HepG2 (cell line): Measurements from ENCODE around the gene DDC. TPM values are rescaled to one million over a fixed set of nuclear protein-coding genes. Genes with fewer than 3 reads are reported as not detected.

ENCODE experiments used
- GLI4 ChIP-seq: sonication (generic); formaldehyde crosslinking; IDR thresholded peaks from 2 replicates; pipeline ENCODE4 v1.5.1; 2020; ENCODE audit warnings: missing genetic modification reagents, mild to moderate bottlenecking, moderate library complexity, borderline replicate concordance
- MTA1 ChIP-seq: sonication (generic); formaldehyde crosslinking; IDR thresholded peaks from 2 replicates; pipeline ENCODE4 v1.4.0; 2020; ENCODE audit warnings: missing genetic modification reagents, mild to moderate bottlenecking, borderline replicate concordance
- NR2F1 ChIP-seq, 2 experiments: fragments of 450-650 bp in 1 of 2; formaldehyde crosslinking in 1 of 2; IDR thresholded peaks; 2 replicates each; pipeline versions ENCODE4 v1.5.0 to v1.6.1; 2016 to 2020; ENCODE audit warnings: mild to moderate bottlenecking in 1 of 2, missing compliant biosample characterization in 1 of 2, missing genetic modification reagents in 1 of 2, moderate library complexity in 1 of 2
- RCOR2 ChIP-seq: IDR thresholded peaks from 2 replicates; pipeline ENCODE4 v1.6.1; 2016; ENCODE audit warnings: missing biosample characterization, missing genetic modification reagents
- RFX5 ChIP-seq: IDR thresholded peaks from 2 replicates; pipeline ENCODE4 v1.6.1; 2011; ENCODE audit warnings: low read depth, low read length, improper control_type of control experiment
- SIN3A ChIP-seq: IDR thresholded peaks from 2 replicates; pipeline ENCODE4 v1.6.1; 2011; ENCODE audit warnings: low read depth, mild to moderate bottlenecking, control low read depth, low read length, borderline replicate concordance
- SOX6 ChIP-seq, 2 experiments: fragments of 450-650 bp in 1 of 2; sonication (generic) in 1 of 2; formaldehyde crosslinking in 1 of 2; IDR thresholded peaks; 2 replicates each; pipeline versions ENCODE4 v1.4.0 to v1.6.1; 2017 to 2020; ENCODE audit warnings: antibody characterized with exemption in 1 of 2, mild to moderate bottlenecking in 1 of 2, missing genetic modification reagents in 1 of 2
- SP4 ChIP-seq: sonication (generic); formaldehyde crosslinking; IDR thresholded peaks from 2 replicates; pipeline ENCODE4 v1.8.1; 2023; ENCODE audit warnings: mild to moderate bottlenecking, missing genetic modification reagents
- TBX3 ChIP-seq: fragments of 450-650 bp; IDR thresholded peaks from 2 replicates; pipeline ENCODE4 v1.6.1; 2017; ENCODE audit warnings: antibody characterized with exemption, mild to moderate bottlenecking, inconsistent platforms, borderline replicate concordance
- ZMYM4 ChIP-seq: sonication (generic); formaldehyde crosslinking; IDR thresholded peaks from 2 replicates; pipeline ENCODE4 v1.8.1; 2023; ENCODE audit warnings: mild to moderate bottlenecking, missing genetic modification reagents
- ZNF20 ChIP-seq: sonication (generic); formaldehyde crosslinking; IDR thresholded peaks from 2 replicates; pipeline ENCODE4 v1.4.0; 2020; ENCODE audit warnings: mild to moderate bottlenecking, moderate library complexity, missing genetic modification reagents
- ZNF556 ChIP-seq: sonication (generic); formaldehyde crosslinking; IDR thresholded peaks from 2 replicates; pipeline ENCODE4 v1.4.0; 2020; ENCODE audit warnings: mild to moderate bottlenecking, missing genetic modification reagents, borderline replicate concordance
- ZNF570 ChIP-seq: sonication (generic); formaldehyde crosslinking; IDR thresholded peaks from 2 replicates; pipeline ENCODE4 v1.4.0; 2020; ENCODE audit warnings: mild to moderate bottlenecking, missing genetic modification reagents, borderline replicate concordance
- ZNF703 ChIP-seq: sonication (generic); formaldehyde crosslinking; IDR thresholded peaks from 2 replicates; pipeline ENCODE4 v1.5.1; 2020; ENCODE audit warnings: missing genetic modification reagents, mild to moderate bottlenecking, moderate library complexity, borderline replicate concordance
- ZSCAN29 ChIP-seq: sonication (generic); formaldehyde crosslinking; conservative IDR thresholded peaks from 2 replicates; pipeline ENCODE4 v1.4.0; 2020; ENCODE audit warnings: mild to moderate bottlenecking, missing genetic modification reagents
- polyA plus RNA-seq, 8 experiments: library from polyadenylated mRNA; depleted of rRNA in 3 of 8; stranded (reverse) in 7 of 8; unstranded in 1 of 8; fragments of >200 nt; fragmentation: Illumina TruSeq in 4 of 8; extraction: Trizol in 4 of 8; gene quantifications; 2 replicates each; pipeline versions ENCODE4 v1.2.1 to v1.2.3, GENCODE V29; 2011 to 2016; ENCODE audit warnings: low read depth in 4 of 8, missing spikeins in 1 of 8, mixed read lengths in 1 of 8; ENCODE audit not compliant: insufficient read depth in 1 of 8
- total RNA-seq, 5 experiments: library from RNA; depleted of rRNA; stranded (reverse); fragments of >200 nt; fragmentation: Illumina TruSeq; extraction: Trizol; gene quantifications; 2 replicates each; pipeline ENCODE4 v1.2.3, GENCODE V29; 2016; ENCODE audit warnings: low read depth in 1 of 5
- TF ChIP-seq, protein P1 (sequence below), 2 experiments: sonication (generic) in 1 of 2; formaldehyde crosslinking in 1 of 2; IDR thresholded peaks; 2 replicates each; pipeline versions ENCODE4 v1.4.0 to v1.6.1; 2016 to 2020; ENCODE audit warnings: borderline replicate concordance in 1 of 2, low read depth in 1 of 2, mild to moderate bottlenecking in 1 of 2, missing genetic modification reagents in 1 of 2
- TF ChIP-seq, protein P2 (sequence below): sonication (generic); formaldehyde crosslinking; conservative IDR thresholded peaks from 2 replicates; pipeline ENCODE4 v1.8.0; 2022; ENCODE audit warnings: low read depth, missing genetic modification reagents
- TF ChIP-seq, protein P3 (sequence below): sonication (generic); formaldehyde crosslinking; IDR thresholded peaks from 2 replicates; pipeline ENCODE4 v1.4.0; 2020; ENCODE audit warnings: missing genetic modification reagents, borderline replicate concordance
- TF ChIP-seq, protein P4 (sequence below): sonication (generic); formaldehyde crosslinking; IDR thresholded peaks from 2 replicates; pipeline ENCODE4 v1.5.0; 2020; ENCODE audit warnings: missing genetic modification reagents

DDC gene
- total and polyA plus RNA-seq, 2 of the 13 experiments (the other 11 are each of a cell fraction or from before 2014, with no cell fraction given), result 11.7 to 93.3 TPM

DNA sequence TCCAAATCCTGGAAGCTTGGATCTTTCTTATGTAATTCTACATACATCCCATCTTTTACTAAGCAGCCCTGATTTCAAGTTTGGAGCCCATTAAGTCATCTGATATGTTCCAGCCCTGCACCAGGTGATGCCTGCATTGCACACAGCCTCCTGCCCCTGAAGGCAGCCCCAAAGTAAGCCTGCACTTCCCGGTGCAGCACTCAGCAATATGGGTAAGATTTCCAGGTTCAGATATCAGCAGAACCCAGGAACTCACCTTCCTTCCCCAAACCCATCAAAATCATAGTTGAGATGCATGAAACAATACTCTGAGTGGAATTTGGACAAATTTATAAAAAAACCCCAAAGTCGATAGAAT is 333 bp upstream of the DDC start (continued):
- TF ChIP-seq RFX5 (no peak), ZMYM4 (CRISPR knock-in tag) (no peak), SIN3A (no peak), GLI4 (CRISPR knock-in tag) (no peak), ZNF20 (CRISPR knock-in tag) (no peak), SOX6 (IDR thresholded peaks at IDR 0.05) (no peak), SOX6 (CRISPR knock-in tag; IDR thresholded peaks at IDR 0.05) (no peak), ZNF556 (CRISPR knock-in tag) (peak; percentile 6; the same call in 1 of the 2 replicates), MTA1 (CRISPR knock-in tag) (no peak), RCOR2 (CRISPR knock-in tag) (peak; percentile 9; the same call in 1 of the 2 replicates), ZNF703 (CRISPR knock-in tag) (no peak), NR2F1 (CRISPR knock-in tag; IDR thresholded peaks at IDR 0.05) (no peak; a peak in 1 of 4 replicates), ZNF570 (no peak), ZSCAN29 (CRISPR knock-in tag) (0 out of 2 replicates have a peak, but pooled peaks have one; percentile 9), TBX3 (no peak), SP4 (CRISPR knock-in tag) (0 out of 2 replicates have a peak, but pooled peaks have one; percentile 34)
- TF ChIP-seq, protein P1, sequence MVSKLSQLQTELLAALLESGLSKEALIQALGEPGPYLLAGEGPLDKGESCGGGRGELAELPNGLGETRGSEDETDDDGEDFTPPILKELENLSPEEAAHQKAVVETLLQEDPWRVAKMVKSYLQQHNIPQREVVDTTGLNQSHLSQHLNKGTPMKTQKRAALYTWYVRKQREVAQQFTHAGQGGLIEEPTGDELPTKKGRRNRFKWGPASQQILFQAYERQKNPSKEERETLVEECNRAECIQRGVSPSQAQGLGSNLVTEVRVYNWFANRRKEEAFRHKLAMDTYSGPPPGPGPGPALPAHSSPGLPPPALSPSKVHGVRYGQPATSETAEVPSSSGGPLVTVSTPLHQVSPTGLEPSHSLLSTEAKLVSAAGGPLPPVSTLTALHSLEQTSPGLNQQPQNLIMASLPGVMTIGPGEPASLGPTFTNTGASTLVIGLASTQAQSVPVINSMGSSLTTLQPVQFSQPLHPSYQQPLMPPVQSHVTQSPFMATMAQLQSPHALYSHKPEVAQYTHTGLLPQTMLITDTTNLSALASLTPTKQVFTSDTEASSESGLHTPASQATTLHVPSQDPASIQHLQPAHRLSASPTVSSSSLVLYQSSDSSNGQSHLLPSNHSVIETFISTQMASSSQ (IDR thresholded peaks at IDR 0.05; ENCODE audit: low read depth), result no peak
- TF ChIP-seq, protein P1 (CRISPR knock-in tag; IDR thresholded peaks at IDR 0.05; ENCODE audit: borderline replicate concordance), result peak; percentile 43; the same call in 1 of the 2 replicates
- TF ChIP-seq, protein P2, sequence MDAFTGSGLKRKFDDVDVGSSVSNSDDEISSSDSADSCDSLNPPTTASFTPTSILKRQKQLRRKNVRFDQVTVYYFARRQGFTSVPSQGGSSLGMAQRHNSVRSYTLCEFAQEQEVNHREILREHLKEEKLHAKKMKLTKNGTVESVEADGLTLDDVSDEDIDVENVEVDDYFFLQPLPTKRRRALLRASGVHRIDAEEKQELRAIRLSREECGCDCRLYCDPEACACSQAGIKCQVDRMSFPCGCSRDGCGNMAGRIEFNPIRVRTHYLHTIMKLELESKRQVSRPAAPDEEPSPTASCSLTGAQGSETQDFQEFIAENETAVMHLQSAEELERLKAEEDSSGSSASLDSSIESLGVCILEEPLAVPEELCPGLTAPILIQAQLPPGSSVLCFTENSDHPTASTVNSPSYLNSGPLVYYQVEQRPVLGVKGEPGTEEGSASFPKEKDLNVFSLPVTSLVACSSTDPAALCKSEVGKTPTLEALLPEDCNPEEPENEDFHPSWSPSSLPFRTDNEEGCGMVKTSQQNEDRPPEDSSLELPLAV (CRISPR knock-in tag), result no peak
- TF ChIP-seq, protein P3, sequence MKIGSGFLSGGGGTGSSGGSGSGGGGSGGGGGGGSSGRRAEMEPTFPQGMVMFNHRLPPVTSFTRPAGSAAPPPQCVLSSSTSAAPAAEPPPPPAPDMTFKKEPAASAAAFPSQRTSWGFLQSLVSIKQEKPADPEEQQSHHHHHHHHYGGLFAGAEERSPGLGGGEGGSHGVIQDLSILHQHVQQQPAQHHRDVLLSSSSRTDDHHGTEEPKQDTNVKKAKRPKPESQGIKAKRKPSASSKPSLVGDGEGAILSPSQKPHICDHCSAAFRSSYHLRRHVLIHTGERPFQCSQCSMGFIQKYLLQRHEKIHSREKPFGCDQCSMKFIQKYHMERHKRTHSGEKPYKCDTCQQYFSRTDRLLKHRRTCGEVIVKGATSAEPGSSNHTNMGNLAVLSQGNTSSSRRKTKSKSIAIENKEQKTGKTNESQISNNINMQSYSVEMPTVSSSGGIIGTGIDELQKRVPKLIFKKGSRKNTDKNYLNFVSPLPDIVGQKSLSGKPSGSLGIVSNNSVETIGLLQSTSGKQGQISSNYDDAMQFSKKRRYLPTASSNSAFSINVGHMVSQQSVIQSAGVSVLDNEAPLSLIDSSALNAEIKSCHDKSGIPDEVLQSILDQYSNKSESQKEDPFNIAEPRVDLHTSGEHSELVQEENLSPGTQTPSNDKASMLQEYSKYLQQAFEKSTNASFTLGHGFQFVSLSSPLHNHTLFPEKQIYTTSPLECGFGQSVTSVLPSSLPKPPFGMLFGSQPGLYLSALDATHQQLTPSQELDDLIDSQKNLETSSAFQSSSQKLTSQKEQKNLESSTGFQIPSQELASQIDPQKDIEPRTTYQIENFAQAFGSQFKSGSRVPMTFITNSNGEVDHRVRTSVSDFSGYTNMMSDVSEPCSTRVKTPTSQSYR (CRISPR knock-in tag), result no peak
- TF ChIP-seq, protein P4, sequence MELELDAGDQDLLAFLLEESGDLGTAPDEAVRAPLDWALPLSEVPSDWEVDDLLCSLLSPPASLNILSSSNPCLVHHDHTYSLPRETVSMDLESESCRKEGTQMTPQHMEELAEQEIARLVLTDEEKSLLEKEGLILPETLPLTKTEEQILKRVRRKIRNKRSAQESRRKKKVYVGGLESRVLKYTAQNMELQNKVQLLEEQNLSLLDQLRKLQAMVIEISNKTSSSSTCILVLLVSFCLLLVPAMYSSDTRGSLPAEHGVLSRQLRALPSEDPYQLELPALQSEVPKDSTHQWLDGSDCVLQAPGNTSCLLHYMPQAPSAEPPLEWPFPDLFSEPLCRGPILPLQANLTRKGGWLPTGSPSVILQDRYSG (CRISPR knock-in tag), result no peak
